Activated CD8-positive, alpha-beta memory T cell treated with anti-CD3 and anti-CD28 coated beads, Interleukin-2, amount 50 U/mL, for 48 hours (primary cell): Measurements from ENCODE around the gene LRBA.

Source experiments
- DNase-seq: peaks from one replicate; pipeline ENCODE4 v3.0.0-alpha.2; 2020

The LRBA gene

DNA sequence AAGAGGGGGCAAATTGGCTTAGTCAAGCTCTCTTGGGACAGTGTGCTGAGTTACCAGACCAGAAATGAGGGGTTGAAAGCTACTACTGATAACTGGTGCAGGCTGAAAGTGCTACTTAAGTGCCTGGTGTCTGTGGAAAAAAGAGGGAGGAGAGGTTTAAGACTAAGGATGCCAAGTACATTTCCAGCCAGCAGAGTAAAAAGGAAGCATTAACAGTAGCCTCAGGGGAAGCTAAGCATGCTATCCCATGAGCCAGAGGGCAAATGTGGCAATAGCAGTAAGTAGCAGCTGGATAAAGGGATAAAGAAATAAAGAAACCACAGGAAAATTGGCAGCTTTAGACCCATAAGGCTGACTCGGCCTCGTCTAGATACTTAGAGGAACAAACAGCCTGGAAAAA, 629.5 kb downstream of the LRBA start:
- no peak for DNase-seq

DNA sequence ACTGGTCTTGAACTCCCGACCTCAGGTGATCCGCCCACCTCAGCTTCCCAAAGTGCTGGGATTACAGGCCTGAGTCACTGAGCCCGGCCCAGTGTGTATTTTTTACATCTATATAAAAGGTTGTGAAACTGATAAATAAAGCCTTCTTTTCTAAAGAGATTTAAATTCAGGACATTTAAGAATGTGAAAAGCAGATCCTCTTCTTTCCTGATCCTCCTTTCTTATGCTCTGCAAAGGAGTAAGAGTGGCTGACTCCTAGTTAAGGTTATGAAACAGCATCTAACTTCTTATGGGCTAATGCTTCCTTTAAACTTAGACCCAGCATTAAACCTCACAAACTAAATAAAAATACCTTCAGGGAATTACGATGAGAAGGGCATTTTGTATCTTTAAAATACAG, 630.8 kb downstream of the LRBA start:
- no peak for DNase-seq

DNA sequence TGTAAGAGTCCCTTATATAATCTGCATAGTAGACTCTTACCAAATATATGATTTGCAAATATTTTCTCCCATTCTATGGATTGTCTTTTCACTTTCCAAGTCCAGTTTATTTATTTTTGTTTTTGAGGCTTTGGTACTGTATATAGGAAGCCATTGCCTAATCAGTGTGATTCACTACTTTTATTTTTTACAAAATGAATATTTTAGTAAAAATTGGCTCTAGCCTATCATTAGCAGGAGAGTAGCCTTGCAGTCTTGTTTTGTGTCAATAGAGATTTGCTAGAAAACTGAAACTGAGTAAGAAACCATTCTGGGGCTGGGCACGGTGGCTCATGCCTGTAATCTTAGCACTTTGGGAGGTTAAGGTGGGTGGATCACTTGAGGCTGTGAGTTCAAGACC, 633.1 kb downstream of the LRBA start:
- DNase-seq = no peak

GRCh38 chr4:150381609-150382008, 633.5 kb downstream of the LRBA start:
- DNase-seq = no peak

GRCh38 chr4:150381036-150381435, 634.0 kb downstream of the LRBA start:
- no peak for DNase-seq

GRCh38 chr4:150379454-150379853, 635.6 kb downstream of the LRBA start:
- DNase-seq = no peak

DNA sequence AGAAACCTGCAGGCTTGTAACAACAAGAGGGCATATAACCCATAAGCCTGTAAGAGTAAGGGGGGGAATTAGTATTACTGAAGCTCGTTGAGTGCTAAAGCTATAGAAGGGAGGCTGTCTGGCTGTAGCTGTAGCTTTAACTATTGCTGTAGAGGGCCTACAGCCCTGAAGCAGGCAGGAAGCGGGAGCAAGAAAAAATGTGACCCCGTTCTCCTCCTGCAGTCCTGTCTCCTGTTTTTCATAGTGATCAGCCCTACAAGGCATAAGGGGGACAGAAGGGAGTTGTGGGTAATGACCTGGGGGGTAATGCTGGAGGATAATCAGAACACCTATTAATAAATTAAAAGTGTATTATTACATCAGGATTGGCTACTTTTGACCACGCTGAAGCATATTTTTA, 640.1 kb downstream of the LRBA start:
- no peak for DNase-seq

DNA sequence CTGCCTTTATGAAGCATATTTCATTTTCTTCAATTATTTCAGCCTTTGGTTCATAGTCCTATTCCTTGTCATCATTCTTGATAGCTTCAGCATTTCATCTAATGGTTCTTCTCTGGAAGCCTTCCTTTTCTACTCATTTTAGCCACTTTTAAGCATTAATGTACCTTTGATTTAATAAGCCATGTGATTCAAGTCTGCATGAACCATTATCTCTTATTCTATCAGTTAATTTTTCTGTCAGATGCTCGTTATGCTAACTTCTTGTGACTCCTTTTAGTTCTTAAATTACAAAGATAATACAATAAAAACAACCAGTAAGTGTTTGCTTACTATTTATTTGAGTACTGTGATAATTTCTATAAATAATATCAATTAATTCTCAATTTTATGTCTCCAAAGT, 643.2 kb downstream of the LRBA start:
- no peak for DNase-seq

- DNase-seq = no peak
These were observed 645.4 kb downstream of the LRBA start for GRCh38 chr4:150369434-150370380.

GRCh38 chr4:150368667-150369066, 646.4 kb downstream of the LRBA start:
- DNase-seq = no peak

- no peak for DNase-seq
These were observed 647.8 kb downstream of the LRBA start for GRCh38 chr4:150367326-150367725.

DNA sequence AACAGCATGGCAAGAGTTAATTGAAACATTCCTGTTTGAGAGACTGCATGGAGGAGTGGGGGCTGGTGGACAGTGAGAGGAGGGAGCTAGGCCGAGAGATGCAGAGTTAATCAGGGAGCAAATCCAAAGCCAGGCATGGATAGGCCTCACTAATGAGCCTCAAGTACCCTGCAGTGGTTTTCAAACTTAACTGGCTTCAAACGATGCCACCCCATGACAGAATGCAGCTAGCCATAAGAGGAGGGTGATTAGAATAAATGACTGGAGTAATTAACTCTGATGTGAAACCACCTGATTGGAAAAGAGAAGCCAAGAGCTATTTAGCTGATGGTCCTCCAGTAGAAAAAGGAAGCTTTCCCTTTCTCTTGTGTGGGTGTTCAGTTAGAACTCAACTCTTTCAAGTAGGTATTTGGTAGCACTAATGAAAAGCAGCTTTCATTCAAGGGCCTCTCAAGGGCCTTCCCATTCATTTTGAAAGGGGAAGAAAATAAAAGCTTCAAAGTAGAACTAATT, 648.5 kb downstream of the LRBA start:
- no peak for DNase-seq

DNA sequence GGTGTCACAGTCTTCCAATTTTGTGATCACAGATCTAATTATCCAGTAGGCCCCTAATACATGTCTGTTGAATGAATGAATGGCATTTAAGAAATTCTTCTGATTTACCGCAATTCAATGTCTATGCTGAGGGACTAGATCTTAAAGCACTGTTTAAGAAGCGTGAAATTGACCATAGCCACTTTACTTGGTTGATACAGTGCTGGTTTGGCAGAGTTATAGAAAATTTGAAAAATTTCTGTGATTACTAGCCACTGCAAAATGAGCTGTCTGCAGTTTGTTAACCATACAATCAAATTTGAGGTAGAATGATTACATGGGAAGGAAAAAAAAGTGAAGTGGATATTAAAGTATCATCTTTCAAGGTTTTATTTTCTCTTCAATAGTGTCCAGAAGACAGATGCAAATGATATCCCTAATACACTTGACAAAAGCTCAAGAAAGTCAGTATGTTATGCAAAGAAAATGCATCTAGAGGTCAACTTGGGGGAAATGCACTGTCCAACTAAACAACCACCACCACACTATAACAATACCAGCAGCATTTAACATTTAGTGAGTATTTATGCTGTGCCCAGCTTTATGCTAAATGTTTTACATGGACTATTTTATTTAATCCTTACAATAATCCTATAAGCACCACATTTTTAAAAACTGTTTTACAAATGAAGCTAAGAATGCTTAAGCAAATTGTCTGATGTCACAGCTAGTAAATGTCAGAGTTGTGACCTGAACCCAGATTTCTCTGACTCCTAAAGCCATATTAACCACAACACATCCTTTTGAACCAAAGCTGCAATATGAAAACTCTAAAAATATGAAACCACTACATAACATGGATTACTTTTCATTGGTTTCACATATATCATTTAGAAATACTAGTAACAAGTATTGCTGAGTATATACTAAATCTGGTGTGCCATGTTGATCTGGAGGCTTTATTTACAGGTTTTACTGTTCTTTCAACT, 651.1 kb downstream of the LRBA start:
- no peak for DNase-seq

DNA sequence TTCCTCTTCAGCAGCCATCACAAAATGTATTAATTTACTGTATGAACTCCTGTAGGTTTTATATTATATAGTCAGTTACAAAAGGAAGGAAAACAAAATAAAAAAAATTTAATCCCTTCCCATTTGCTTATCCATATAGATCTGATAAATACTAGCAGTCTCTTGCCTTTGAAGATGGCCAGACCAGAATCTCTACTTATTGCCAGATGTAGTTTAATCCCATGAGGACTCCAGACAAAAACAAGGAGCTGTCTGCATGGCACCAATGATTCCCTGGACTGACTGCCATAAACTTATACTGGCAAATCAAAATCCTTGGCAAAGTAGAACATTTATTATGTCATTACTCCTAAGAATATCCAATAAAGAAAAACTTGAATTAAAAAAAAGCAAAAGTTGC, 656.4 kb downstream of the LRBA start:
- no peak for DNase-seq

- DNase-seq = no peak
These were observed 657.3 kb downstream of the LRBA start for GRCh38 chr4:150357829-150358228.

DNA sequence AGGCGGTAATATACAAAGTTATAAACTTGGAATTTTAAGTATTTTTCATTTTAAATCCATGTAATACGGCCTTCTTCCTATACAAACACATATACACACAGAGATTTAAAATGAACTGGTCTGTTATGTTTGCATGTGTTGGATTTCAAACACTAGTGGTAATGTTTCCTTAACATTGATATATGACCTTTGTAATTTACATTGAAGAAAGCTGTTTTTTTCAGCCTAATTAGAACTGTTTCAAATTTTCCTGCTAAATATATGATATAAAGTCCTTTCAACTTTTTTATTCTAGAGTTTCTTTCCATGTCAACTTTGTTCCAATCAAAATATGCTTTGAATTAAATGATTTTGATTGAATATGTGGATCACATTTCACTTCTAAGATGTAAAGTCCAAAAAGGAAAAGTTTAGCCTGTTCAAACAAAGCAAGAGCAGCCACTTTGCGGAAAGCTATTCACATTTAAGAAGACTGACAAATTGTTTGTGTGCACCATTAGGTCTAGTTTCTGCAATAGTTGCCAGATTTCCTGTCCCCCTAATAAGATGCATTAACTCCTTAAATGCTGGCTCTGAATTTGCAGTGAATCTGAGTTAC, 659.1 kb downstream of the LRBA start:
- no peak for DNase-seq

GRCh38 chr4:150355418-150355817, 659.7 kb downstream of the LRBA start:
- DNase-seq = no peak

DNA sequence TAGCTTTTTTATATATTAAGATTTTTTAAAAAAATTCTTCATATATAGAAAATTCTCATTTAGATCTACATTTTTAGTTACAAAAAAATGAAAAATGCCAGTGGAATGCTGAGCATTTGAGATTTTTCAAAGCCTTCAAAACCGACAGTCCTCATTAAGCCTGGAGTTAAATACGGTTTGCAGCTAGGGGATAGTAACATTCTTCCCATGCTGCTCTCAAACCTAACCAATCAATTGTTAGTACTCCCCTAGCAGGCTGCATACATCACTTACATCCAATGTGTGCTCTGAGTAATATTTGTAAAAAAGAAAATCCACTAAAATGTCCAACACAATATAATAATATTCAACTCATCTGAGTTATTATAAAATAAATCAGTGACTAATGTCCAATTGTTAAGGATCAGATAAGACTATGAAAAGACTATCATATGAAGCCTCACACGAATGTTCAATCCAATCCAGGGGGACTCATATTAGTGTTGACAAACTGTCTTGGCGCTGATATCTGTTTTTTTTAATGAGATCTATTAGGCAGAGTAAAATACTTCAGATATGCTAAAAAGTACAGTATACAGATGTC, 660.8 kb downstream of the LRBA start:
- no peak for DNase-seq

DNA sequence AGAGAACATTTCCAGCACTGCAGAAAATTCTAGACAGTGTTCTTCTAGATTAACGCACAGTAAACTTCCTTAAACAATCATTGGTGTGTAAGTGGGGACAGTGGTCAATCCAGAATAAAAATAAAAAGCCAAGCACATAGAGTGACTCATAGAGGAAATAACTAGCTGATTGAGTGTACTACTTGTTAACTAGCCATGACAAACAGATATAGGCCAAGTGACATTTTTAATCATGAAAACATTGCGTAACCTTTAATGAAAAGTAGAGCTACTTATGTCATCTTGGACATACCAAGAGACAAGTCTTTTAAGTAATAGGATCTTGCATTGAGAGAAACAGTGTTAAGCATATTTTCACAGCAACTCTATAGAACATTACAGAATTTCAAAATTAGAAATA, 667.0 kb downstream of the LRBA start:
- DNase-seq = no peak

GRCh38 chr4:150345207-150345744, 669.8 kb downstream of the LRBA start:
- DNase-seq = no peak

GRCh38 chr4:150343796-150344195, 671.3 kb downstream of the LRBA start:
- no peak for DNase-seq

- no peak for DNase-seq
These were observed 672.1 kb downstream of the LRBA start for GRCh38 chr4:150342945-150343344.
